HK-2 (cell line): Measurements from ENCODE around the gene DMKN.

Source experiments
- DNase-seq: peaks from one replicate; pipeline ENCODE4 v3.0.0-alpha.2; 2018; ENCODE audit not compliant: unreplicated experiment

The DMKN gene

GRCh38 chr19:35513628-35514281, at the start of gene DMKN:
Gene DMKN, minus strand, starts transcription at chr19:35513649. Its CDS starts 174 bp downstream, at chr19:35513475.
- DNase-seq = peak; percentile 56

GRCh38 chr19:35562776-35563175, 49.3 kb upstream of the DMKN start:
- no peak for DNase-seq

GRCh38 chr19:35562336-35562735, 48.9 kb upstream of the DMKN start:
- DNase-seq = no peak

- DNase-seq = no peak
These were observed 48.0 kb upstream of the DMKN start for GRCh38 chr19:35561436-35561835.

GRCh38 chr19:35560677-35561076, 47.2 kb upstream of the DMKN start:
- DNase-seq = no peak

GRCh38 chr19:35560271-35560670, 46.8 kb upstream of the DMKN start:
- no peak for DNase-seq

- DNase-seq = no peak
These were observed 46.3 kb upstream of the DMKN start for GRCh38 chr19:35559781-35560180.

- DNase-seq = no peak
These were observed 45.8 kb upstream of the DMKN start for GRCh38 chr19:35559281-35559659.

GRCh38 chr19:35558400-35559280, 45.2 kb upstream of the DMKN start:
- no peak for DNase-seq

- DNase-seq = no peak
These were observed 44.3 kb upstream of the DMKN start for GRCh38 chr19:35557539-35558399.

- DNase-seq = no peak
These were observed 43.5 kb upstream of the DMKN start for GRCh38 chr19:35556846-35557538.

GRCh38 chr19:35556025-35556590, 42.7 kb upstream of the DMKN start:
- DNase-seq = no peak

- peak; percentile 49 for DNase-seq
These were observed 42.0 kb upstream of the DMKN start for GRCh38 chr19:35555301-35556005.

GRCh38 chr19:35554076-35554475, 40.6 kb upstream of the DMKN start:
- DNase-seq = no peak

- no peak for DNase-seq
These were observed 40.0 kb upstream of the DMKN start for GRCh38 chr19:35553385-35554000.

GRCh38 chr19:35552534-35553384, 39.3 kb upstream of the DMKN start:
- DNase-seq = no peak

- DNase-seq = no peak
These were observed 37.8 kb upstream of the DMKN start for GRCh38 chr19:35551091-35551810.

GRCh38 chr19:35549879-35550523, 36.6 kb upstream of the DMKN start:
- DNase-seq = no peak
